Endothelial cell of umbilical vein (primary cell): ENCODE data around the gene CPSF4. TPM values are rescaled to one million over a fixed set of nuclear protein-coding genes. Genes with fewer than 3 reads are reported as not detected.

Experiments
- BruUV-seq: library from RNA; stranded (reverse); fragments of 400-500 nt; replicated peaks from 2 replicates; lab custom pipeline; 2021; lab: Mats Ljungman, UMichigan
- CTCF ChIA-PET: fragments of 300-600, 350-600 bp; sonication (Branson Sonifier 250); formaldehyde crosslinking; loops from one replicate; lab custom pipeline; 2021; ENCODE audit warnings: antibody characterized with exemption, inconsistent platforms; lab: Charles Lee
- POLR2A ChIA-PET: fragments of 300-600, 350-600 bp; sonication (Branson Sonifier 250); formaldehyde crosslinking; loops from one replicate; lab custom pipeline; 2021; ENCODE audit warnings: antibody characterized with exemption, inconsistent platforms; lab: Charles Lee
- DNase-seq: peaks from one replicate; pipeline ENCODE4 v3.0.0-alpha.2; 2011; ENCODE audit warnings: low read depth, low spot score
- FAIRE-seq: peaks from 2 replicates; lab custom pipeline; 2011; peaks lifted over from hg19 to GRCh38; lab: Jason Lieb, UNC
- H2AFZ ChIP-seq: 2 replicates; pipeline ENCODE4 v1.6.0; 2012; ENCODE audit warnings: low read depth, low read length, control low read depth, inconsistent platforms
- H3K27ac ChIP-seq: 2 replicates; pipeline ENCODE4 v1.5.1; 2011; ENCODE audit warnings: low read depth, mild to moderate bottlenecking, control low read depth, low read length, moderate library complexity; ENCODE audit not compliant: insufficient read depth
- H3K27me3 ChIP-seq, 2 experiments: 2 replicates each; pipeline versions ENCODE4 v1.6.0 to v1.6.1; 2011; ENCODE audit warnings: low read length in 2 of 2, mixed read lengths in 1 of 2; ENCODE audit not compliant: control insufficient read depth in 2 of 2, insufficient read depth in 2 of 2
- H3K36me3 ChIP-seq, 2 experiments: 2 replicates in 1 of 2; 3 replicates in 1 of 2; pipeline ENCODE4 v1.5.1; 2011; ENCODE audit warnings: low read length in 2 of 2, mild to moderate bottlenecking in 1 of 2, moderate library complexity in 1 of 2; ENCODE audit not compliant: control insufficient read depth in 2 of 2, insufficient read depth in 2 of 2; ENCODE audit errors: extremely low read depth in 1 of 2
- H3K4me1 ChIP-seq: 3 replicates; pipeline ENCODE4 v1.5.1; 2011; ENCODE audit warnings: mild to moderate bottlenecking, low read length; ENCODE audit not compliant: control insufficient read depth, insufficient read depth; ENCODE audit errors: extremely low read depth
- H3K4me2 ChIP-seq: 2 replicates; pipeline ENCODE4 v1.6.1; 2011; ENCODE audit warnings: low read length, control low read depth, mixed read lengths; ENCODE audit not compliant: insufficient read depth
- H3K4me3 ChIP-seq, 3 experiments: fragments of 200-600 bp in 1 of 3; sonication (generic), shearing (Covaris generic) in 1 of 3; replicated peaks in 1 of 3; 2 replicates each; pipeline ENCODE4 v1.5.1; 2011 to 2016; ENCODE audit warnings: control low read depth in 3 of 3, low read length in 3 of 3, mild to moderate bottlenecking in 2 of 3, inconsistent platforms in 1 of 3, low read depth in 1 of 3, moderate library complexity in 1 of 3; ENCODE audit not compliant: insufficient read depth in 1 of 3
- H3K79me2 ChIP-seq: 2 replicates; pipeline ENCODE4 v1.6.0; 2012; ENCODE audit warnings: low read length, inconsistent platforms; ENCODE audit not compliant: control insufficient read depth, insufficient read depth
- H3K9ac ChIP-seq: replicated peaks from 2 replicates; pipeline ENCODE3; 2011; ENCODE audit warnings: low read length, control low read depth; ENCODE audit not compliant: insufficient read depth; ENCODE audit errors: extremely low read depth
- H3K9me1 ChIP-seq: replicated peaks from 3 replicates; pipeline ENCODE4 v1.6.0; 2011; ENCODE audit warnings: mild to moderate bottlenecking, low read length; ENCODE audit not compliant: control insufficient read depth, insufficient read depth; ENCODE audit errors: extremely low read depth
- H3K9me3 ChIP-seq: replicated peaks from 2 replicates; pipeline ENCODE4 v1.5.1; 2012; ENCODE audit warnings: low read length, inconsistent platforms; ENCODE audit not compliant: control insufficient read depth, insufficient read depth
- H4K20me1 ChIP-seq: replicated peaks from 2 replicates; pipeline ENCODE3; 2011; ENCODE audit warnings: mild to moderate bottlenecking, low read length; ENCODE audit not compliant: control insufficient read depth, insufficient read depth; ENCODE audit errors: extremely low read depth
- EZH2 ChIP-seq: IDR thresholded peaks from 2 replicates; pipeline ENCODE4 v1.6.1; 2012; ENCODE audit warnings: borderline replicate concordance, low read depth, mild to moderate bottlenecking, moderate library complexity, low read length, inconsistent platforms; ENCODE audit not compliant: severe bottlenecking
- FOS ChIP-seq: IDR thresholded peaks from 2 replicates; pipeline ENCODE4 v1.6.1; 2011; ENCODE audit warnings: mild to moderate bottlenecking, low read length, moderate library complexity, borderline replicate concordance; ENCODE audit not compliant: insufficient read depth
- GATA2 ChIP-seq: IDR thresholded peaks from 2 replicates; pipeline ENCODE4 v1.7.0; 2011; ENCODE audit warnings: low read depth, mild to moderate bottlenecking, moderate library complexity, mixed read lengths, low read length; ENCODE audit not compliant: insufficient read length, insufficient read depth
- JUN ChIP-seq: IDR thresholded peaks from 2 replicates; pipeline ENCODE4 v1.6.1; 2011; ENCODE audit warnings: borderline replicate concordance, low read depth; ENCODE audit not compliant: insufficient read length, insufficient read depth
- MYC ChIP-seq: IDR thresholded peaks from one replicate; pipeline ENCODE4 v1.6.1; 2011; ENCODE audit warnings: mild to moderate bottlenecking, low read depth, low read length
- POLR2A ChIP-seq: IDR thresholded peaks from 2 replicates; pipeline ENCODE4 v1.6.1; 2012; ENCODE audit warnings: low read depth, mild to moderate bottlenecking, control low read depth, low read length
- POLR2AphosphoS5 ChIP-seq: IDR thresholded peaks from 2 replicates; pipeline ENCODE4 v1.6.1; 2012; ENCODE audit warnings: low read depth, mild to moderate bottlenecking, control low read depth, low read length, moderate library complexity; ENCODE audit not compliant: insufficient read depth
- dilution Hi-C: fragments of 300-500 bp; cut with MboI; formaldehyde crosslinking; loops from one replicate; pipeline ENCODE4 v1.15.0; 2019; ENCODE audit warnings: low sequenced_read_pairs; ENCODE audit not compliant: extremely low pct_ligation_motif_present
- intact Hi-C: fragments of 100-400 bp; cut with micrococcal nuclease; formaldehyde crosslinking; loops from one replicate; pipeline ENCODE4 v1.10.0; 2022
- polyA plus RNA-seq, 4 experiments: library from polyadenylated mRNA; depleted of rRNA in 3 of 4; stranded (reverse) in 3 of 4; unstranded in 1 of 4; fragments of >200 nt; gene quantifications; 2 replicates each; pipeline versions ENCODE4 v1.2.1 to v1.2.3, GENCODE V29; 2011 to 2012; ENCODE audit warnings: missing spikeins in 1 of 4
- total RNA-seq: library from RNA; stranded (reverse); gene quantifications from 2 replicates; pipeline ENCODE4 v1.2.3, GENCODE V29; 2021
- TF ChIP-seq, protein P1 (sequence below): IDR thresholded peaks from 2 replicates; pipeline ENCODE4 v1.6.1; 2011; ENCODE audit not compliant: insufficient read depth, insufficient read length
- TF ChIP-seq, protein P2 (sequence below), 2 donors: IDR thresholded peaks; 1 replicate in 1 of 2; 2 replicates in 1 of 2; pipeline ENCODE4 v1.5.1; 2011; ENCODE audit warnings: low read length in 2 of 2, mild to moderate bottlenecking in 2 of 2, moderate library complexity in 2 of 2, control low read depth in 1 of 2, inconsistent platforms in 1 of 2, low read depth in 1 of 2; ENCODE audit not compliant: insufficient read depth in 1 of 2; ENCODE audit errors: extremely low read depth in 1 of 2

CPSF4 gene
- total and polyA plus RNA-seq, 2 donors (not counting 3 experiments of a cell fraction or from before 2014, with no cell fraction given), result 51.5 to 53.0 TPM

DNA sequence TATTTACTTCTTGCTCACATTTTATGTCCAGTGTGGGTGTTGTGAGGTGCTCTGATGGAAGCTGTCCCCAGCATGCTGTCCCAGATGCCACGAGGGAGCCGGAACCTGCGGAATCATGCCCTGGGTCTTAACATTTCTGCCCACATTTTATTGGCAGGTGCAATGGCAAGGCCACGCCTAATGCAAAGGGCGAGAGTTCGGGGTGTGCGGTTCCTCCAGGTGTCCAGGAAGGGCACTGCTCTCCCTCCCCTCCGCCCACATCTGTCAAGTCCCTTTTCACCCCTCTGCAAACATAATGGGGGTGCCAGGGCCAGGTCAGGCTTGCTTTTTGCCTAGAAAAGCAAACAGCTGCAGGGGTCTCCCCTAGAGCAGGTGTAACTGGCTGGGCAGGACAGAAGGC lies 46.7 kb upstream of the CPSF4 start:
- no peaks in the 10 kb centered on the region for H4K20me1 ChIP-seq
- no peak overlapping the region for H3K9ac ChIP-seq
- H3K36me3 ChIP-seq, result peaks cover 24 to 46% of the 10 kb centered on the region in 2 experiments
- CTCF ChIA-PET, result interaction anchor here (0.9 to 3.7 kb wide), 2 partner anchors 9 to 27 kb away, joined by 3 to 11 read pairs; no protein-coding TSS in a partner anchor
- BruUV-seq, result no TSS peak
- DNase-seq (no peak), FAIRE-seq (no peak)
- peaks cover 16% of the 10 kb centered on the region for H3K4me1 ChIP-seq
- H3K27ac ChIP-seq, result no peak overlapping the region
- H3K4me3 ChIP-seq, result no peak overlapping the region
- TF ChIP-seq FOS (no peak), POLR2AphosphoS5 (no peak), EZH2 (no peak), POLR2A (no peak), GATA2 (no peak), JUN (no peak), MYC (no peak)
- TF ChIP-seq, protein P1, sequence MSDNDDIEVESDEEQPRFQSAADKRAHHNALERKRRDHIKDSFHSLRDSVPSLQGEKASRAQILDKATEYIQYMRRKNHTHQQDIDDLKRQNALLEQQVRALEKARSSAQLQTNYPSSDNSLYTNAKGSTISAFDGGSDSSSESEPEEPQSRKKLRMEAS, result no peak
- TF ChIP-seq, protein P2, sequence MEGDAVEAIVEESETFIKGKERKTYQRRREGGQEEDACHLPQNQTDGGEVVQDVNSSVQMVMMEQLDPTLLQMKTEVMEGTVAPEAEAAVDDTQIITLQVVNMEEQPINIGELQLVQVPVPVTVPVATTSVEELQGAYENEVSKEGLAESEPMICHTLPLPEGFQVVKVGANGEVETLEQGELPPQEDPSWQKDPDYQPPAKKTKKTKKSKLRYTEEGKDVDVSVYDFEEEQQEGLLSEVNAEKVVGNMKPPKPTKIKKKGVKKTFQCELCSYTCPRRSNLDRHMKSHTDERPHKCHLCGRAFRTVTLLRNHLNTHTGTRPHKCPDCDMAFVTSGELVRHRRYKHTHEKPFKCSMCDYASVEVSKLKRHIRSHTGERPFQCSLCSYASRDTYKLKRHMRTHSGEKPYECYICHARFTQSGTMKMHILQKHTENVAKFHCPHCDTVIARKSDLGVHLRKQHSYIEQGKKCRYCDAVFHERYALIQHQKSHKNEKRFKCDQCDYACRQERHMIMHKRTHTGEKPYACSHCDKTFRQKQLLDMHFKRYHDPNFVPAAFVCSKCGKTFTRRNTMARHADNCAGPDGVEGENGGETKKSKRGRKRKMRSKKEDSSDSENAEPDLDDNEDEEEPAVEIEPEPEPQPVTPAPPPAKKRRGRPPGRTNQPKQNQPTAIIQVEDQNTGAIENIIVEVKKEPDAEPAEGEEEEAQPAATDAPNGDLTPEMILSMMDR (IDR thresholded peaks at IDR 0.05; ENCODE audit: extremely low read depth in 1 of 2, insufficient read depth in 1 of 2, low read depth in 1 of 2, low read length in 2 of 2), result no peak
- no peaks in the 10 kb centered on the region for H3K9me3 ChIP-seq
- no peaks in the 10 kb centered on the region for H3K27me3 ChIP-seq
- H3K79me2 ChIP-seq, result peaks cover 5% of the 10 kb centered on the region
- no peak overlapping the region for H2AFZ ChIP-seq
- H3K9me1 ChIP-seq, result no peaks in the 10 kb centered on the region
- POLR2A ChIA-PET, result interaction anchor here (0.7 kb wide), 1 partner anchor 452 kb away, joined by 3 read pairs; no protein-coding TSS in a partner anchor
- dilution Hi-C loops, result no loop called here
- H3K4me2 ChIP-seq, result peak overlapping the region; percentile 21
- intact Hi-C loops, result loop anchor here (2.0 kb wide), 1 partner anchor 13 kb away; no protein-coding TSS in a partner anchor
